Stimulated activated CD8-positive, alpha-beta memory T cell treated with anti-CD3 and anti-CD28 coated beads, Interleukin-7, amount 100 ng/mL, for 4 hours (primary cell): ENCODE data around the gene BARHL1.

Experiments used
- DNase-seq, 2 donors: peaks; one replicate each; pipeline ENCODE4 v3.0.0-alpha.2; 2020; ENCODE audit warnings: low read depth in 2 of 2

BARHL1 gene

GRCh38 chr9:132582276-132582785, at the start of gene BARHL1:
Gene BARHL1 (plus strand): TSS chr9:132582606. CDS start chr9:132582798, 192 bp downstream.
- DNase-seq = no peak

- DNase-seq = no peak
Observed at GRCh38 chr9:132534832-132535231, 47.6 kb upstream of the BARHL1 start.

DNA sequence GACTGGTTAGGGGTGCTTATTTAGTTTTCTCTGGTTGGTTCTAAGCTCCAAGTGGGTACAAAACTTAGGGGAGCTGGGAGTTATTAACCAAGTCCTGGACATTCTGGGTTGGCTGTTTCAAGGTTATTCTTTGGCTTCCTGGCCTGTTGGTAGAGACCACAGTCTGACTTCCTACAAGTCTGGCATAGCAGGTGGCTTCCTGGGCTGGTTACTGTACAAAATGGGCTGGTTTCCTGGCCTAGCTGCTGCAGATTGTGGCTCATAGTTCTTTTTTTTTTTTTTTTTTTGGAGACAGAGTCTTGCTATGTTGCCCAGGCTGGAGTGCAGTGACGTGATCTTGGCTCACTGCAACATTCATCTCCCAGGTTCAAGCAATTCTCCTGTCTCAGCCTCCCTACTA, 46.3 kb upstream of the BARHL1 start:
- no peak for DNase-seq

DNA sequence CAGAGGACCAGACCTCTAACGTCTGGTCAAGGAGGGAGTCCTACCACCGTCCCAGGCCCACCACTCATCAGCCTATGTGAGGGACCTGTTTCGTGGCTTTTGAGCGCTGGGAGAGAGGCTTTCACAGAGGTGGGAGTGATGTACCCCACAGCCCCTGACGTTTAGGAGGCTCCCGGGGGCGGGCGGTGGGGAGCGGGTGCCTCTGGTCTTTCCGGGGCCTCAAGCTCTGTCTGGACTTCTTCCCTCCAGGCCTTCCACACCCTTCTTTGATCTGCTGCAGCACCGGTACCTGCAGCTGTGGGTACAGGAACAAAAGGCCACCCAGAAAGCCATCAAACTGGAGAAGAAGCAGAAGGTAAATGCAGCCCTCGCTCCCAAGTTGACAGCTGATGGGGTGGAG, 45.1 kb upstream of the BARHL1 start:
- no peak for DNase-seq

DNA sequence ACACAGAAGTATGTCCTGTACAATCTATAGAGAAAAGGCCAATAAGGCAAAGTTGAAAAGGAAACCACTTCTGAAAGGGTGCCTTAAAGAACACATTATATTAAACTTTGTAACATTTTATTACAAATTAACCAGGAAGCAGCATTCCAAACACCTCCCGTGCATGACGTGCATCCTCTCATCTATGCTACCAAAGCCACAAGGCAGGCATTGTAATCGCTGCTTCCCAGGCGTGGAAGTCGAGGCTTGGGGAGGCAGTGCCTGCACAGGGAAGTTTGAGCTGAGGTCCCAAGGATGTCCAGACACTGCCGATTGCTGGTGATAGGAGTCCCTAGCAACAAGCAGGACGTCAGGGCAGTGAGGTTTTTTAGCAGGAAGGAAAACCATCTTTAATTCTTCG, 44.3 kb upstream of the BARHL1 start:
- DNase-seq = no peak

DNA sequence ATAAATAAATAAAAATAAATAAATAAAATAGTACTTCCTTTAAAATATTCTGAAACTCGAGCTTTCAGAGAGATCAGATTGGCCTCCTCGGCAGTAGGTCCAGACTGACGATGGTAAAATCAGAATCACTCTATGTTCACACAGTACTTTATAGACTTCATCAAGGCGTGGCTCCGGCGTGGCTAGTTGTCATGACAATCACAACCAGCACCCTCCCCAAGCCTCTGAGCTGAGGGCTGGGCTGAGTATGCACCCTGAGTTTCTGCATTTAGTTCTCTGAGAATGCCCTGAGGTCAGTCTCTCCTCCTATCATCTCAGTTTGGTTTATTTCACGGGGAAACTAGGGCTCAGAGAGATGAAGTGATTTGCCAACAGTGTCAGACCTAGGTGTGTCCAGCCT, 43.3 kb upstream of the BARHL1 start:
- DNase-seq = no peak

- DNase-seq = no peak
Observed at GRCh38 chr9:132541051-132541450, 41.4 kb upstream of the BARHL1 start.

GRCh38 chr9:132541870-132542830, 40.3 kb upstream of the BARHL1 start:
- no peak for DNase-seq

- no peak for DNase-seq
Observed at GRCh38 chr9:132543251-132543650, 39.2 kb upstream of the BARHL1 start.

DNA sequence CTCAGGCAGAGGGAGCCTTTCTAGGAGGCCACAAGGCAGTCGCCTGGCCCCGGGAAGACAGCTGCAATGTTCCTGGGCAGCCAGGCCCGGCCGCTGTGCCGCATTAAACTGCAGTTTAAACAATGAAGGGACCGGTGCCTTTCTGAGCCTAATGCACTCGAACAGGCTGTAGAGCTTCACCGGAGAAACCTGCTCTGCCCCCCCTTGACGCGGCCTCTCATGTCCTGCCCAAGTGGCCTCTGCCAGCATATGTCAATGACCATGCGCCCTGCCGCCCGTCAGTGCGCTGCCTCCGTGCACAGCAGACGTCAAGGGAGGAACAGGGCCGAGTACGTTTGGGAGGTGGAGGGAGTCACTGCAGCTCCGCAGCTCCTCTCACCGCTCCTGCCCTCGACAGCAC, 38.4 kb upstream of the BARHL1 start:
- DNase-seq = no peak

GRCh38 chr9:132545578-132545977, 36.8 kb upstream of the BARHL1 start:
- no peak for DNase-seq

DNA sequence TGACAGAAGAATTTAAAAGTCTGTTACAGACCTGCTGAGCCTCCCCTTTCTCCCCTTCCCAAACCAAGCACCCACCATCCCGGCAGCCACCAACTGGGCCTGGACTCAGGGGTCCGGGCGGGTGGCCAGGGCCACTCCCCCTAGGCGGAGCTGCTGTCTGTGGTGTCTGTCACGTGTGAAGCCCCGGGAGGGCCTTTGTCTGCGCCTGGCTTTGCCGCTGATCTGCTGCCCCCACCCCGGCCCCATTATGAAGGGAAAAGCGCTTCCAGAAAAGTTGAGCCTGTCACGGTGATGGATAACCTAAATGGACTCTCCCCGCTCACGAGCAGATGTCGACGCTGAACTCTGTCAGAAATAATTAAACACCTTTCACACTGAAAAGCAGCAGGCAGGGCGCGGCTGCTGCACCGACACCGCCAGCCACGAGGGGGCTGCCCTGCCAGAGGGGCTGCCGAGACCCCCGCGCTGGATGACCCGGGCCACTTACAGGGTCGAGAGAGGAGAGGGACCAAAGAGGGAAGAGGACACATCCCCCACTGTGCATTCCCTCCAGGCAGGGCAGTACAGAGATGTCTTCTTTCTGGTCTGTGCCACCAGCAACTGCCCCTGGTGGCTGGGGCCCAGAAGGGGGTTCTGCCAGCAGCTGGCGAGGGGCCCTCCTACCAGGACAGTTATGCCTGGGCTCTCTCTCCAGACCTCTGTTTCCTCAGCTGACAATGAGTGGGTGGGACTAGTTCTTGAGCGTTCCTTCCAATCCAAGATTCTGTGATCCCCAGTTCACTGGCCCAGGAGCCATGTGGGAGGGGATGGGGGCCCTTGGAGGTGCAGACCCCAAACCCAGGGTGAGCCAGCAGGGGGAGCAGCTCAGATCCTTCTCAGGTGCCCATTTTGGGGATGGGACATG, 36.0 kb upstream of the BARHL1 start:
- no peak for DNase-seq

DNA sequence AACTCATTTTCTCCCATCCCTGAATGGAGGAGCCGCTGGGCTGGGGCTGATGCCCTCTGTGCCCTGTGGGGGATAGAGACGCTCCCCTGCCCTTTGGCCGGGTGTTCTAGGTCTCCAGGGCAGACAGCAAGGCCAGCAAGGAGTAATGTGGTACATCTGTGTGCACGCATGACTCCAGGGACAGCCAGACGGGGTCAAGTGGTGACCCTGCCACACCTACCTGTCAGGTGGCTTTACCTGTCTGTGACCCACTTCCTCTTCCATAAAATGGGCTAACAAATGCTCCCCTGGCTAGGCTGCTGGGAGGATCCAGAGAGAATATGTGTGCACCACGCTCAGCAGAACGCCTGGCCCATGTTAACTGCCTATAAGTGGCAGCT, 35.4 kb upstream of the BARHL1 start:
- DNase-seq = no peak

- no peak for DNase-seq
Observed at GRCh38 chr9:132547436-132547835, 35.0 kb upstream of the BARHL1 start.

GRCh38 chr9:132547976-132548730, 34.3 kb upstream of the BARHL1 start:
- no peak for DNase-seq

GRCh38 chr9:132548751-132549640, 33.4 kb upstream of the BARHL1 start:
- DNase-seq = no peak

- DNase-seq = no peak
Observed at GRCh38 chr9:132551556-132551955, 30.9 kb upstream of the BARHL1 start.

GRCh38 chr9:132552041-132552440, 30.4 kb upstream of the BARHL1 start:
- no peak for DNase-seq

DNA sequence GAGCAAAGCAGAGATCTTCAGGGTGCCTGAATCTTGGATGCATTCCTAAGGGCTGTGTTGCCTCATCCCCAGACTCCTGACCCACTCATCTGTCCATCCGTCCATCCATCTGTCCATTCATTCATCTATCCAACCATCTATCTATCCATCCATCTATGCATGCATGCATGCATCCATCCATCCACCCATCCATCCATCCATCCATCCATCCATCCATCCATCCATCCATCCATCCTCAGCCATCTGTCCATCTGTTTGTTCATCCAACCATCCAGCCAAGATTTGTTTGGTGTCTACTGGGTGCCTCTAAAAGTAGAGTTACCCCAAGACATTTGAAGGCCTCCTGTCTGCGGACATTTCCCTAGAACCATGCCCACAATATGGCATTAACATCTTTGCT, 27.7 kb upstream of the BARHL1 start:
- no peak for DNase-seq

DNA sequence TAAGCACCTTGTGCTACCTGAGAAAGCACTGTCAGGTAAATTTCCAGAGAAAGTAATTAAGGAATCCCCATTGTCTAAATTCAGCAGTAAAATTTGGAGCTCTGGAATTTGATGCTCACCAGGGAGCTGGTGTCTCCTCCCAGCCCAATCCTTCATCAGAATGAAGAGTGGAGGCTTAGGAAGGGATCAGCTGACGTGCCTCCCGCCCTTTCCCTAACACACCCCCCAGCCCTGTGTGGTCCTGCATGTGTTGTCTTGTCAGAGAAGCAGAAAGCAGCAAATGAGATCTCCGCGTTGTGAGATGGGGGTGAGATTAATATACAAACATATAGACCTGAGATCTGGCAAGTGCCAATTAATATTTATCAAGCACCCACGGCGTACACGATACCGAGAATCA, 26.9 kb upstream of the BARHL1 start:
- DNase-seq = no peak

GRCh38 chr9:132556235-132556634, 26.2 kb upstream of the BARHL1 start:
- DNase-seq = no peak
